ENCODE results near the gene FXN.
A peak's percentile ranks its signal among the peaks of the same experiment; 100 is the strongest.

Gene FXN

DNA sequence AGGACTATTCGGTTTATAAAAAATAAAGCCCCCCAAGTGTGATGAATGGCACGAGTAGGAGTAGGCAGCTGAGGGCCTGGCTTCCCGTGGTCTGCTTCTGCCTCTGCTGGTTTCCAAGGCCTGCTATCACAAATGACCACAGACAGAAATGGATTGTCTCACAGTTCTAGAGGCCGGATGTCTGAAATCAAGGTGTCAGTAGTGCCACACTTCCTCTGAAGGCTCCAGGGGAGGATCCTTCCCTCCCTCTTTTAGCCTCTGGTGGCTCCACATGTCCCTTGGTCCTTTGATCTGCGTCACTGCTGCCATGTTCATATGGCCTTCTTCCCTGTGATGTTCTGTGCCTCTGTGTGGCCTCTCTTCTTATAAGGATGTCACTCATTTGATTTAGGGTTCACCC is 36.7 kb upstream of the FXN start:
- in situ Hi-C loops (cut with MboI; ENCODE audit: low pct_unique_long_range_greater_than_20kb, low sequenced_read_pairs, unreplicated experiment) = loop anchor here (10.0 kb wide), 1 partner anchor 414 kb away; no protein-coding TSS in a partner anchor
- DNase-seq (ENCODE audit: low spot score) = no peak
- TF ChIP-seq, protein P1, sequence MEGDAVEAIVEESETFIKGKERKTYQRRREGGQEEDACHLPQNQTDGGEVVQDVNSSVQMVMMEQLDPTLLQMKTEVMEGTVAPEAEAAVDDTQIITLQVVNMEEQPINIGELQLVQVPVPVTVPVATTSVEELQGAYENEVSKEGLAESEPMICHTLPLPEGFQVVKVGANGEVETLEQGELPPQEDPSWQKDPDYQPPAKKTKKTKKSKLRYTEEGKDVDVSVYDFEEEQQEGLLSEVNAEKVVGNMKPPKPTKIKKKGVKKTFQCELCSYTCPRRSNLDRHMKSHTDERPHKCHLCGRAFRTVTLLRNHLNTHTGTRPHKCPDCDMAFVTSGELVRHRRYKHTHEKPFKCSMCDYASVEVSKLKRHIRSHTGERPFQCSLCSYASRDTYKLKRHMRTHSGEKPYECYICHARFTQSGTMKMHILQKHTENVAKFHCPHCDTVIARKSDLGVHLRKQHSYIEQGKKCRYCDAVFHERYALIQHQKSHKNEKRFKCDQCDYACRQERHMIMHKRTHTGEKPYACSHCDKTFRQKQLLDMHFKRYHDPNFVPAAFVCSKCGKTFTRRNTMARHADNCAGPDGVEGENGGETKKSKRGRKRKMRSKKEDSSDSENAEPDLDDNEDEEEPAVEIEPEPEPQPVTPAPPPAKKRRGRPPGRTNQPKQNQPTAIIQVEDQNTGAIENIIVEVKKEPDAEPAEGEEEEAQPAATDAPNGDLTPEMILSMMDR (IDR thresholded peaks at IDR 0.05; ENCODE audit: extremely low read depth, insufficient read depth, missing control alignments) = no peak

DNA sequence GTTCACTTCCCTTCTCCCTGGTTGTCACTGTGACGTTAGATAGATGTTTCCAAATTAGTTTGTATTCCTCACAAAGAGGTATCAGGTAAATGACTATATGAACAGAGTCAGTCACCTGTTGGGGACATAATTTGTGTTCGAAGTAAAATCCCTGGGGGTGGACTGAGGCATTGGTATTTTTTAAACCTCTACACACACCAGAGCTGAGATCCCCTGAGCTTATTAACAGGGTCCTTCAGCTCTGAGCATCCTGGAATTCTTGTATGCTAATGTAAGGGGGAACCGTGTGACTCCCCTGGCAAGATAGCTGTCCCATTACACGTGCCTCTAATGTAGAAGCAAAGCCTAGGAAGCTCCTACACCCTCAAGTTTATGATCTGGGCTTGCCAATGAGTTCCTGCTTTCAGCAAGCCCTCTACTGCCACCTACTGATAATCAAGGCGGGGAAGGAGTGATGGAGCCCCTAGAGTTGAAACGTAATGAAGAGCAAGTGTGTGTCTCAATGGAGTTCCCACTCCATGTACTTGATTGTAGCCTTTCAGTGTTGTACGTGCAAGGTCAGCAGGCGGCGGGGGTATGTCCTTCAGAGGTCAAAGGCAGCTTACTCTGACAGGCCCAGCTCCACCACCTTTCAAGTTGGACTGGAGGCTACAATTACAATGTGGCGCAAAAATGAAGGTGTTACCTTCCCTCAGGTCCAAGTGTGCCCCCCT is 36.0 kb upstream of the FXN start:
- DNase-seq (ENCODE audit: low spot score) = peak; percentile 75
- in situ Hi-C loops (cut with MboI; ENCODE audit: low pct_unique_long_range_greater_than_20kb, low sequenced_read_pairs, unreplicated experiment) = loop anchor here (10.0 to 25.0 kb wide), 2 partner anchors 287 to 415 kb away; partner anchors contain the start of gene PIP5K1B
- TF ChIP-seq, protein P1 (IDR thresholded peaks at IDR 0.05; ENCODE audit: extremely low read depth, insufficient read depth, missing control alignments) = peak; percentile 84

DNA sequence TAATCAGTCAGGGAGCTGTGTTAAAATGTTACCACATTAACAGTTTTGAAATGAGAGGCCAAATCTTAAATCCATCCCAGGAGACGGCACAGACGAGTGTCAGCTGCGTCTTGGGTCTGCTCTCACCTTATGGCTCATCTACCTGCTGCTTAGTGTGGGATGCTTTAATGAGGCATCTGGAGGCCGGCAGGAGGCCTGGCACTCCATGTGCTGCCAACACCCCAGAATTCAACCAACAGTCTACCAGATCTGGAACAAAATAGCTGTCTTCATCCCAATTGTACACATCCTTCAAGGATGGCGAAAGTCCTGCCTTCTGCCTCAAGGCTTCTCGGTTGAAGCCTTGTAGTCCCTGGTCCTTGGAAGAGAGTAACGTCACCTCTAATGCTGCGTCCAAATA is 33.6 kb upstream of the FXN start:
- in situ Hi-C loops (cut with MboI; ENCODE audit: low pct_unique_long_range_greater_than_20kb, low sequenced_read_pairs, unreplicated experiment) = loop anchor here (25.0 kb wide), 1 partner anchor 290 kb away; the partner anchor contains the start of gene PIP5K1B
- TF ChIP-seq, protein P1 (IDR thresholded peaks at IDR 0.05; ENCODE audit: extremely low read depth, insufficient read depth, missing control alignments) = no peak
- DNase-seq (ENCODE audit: low spot score) = no peak

DNA sequence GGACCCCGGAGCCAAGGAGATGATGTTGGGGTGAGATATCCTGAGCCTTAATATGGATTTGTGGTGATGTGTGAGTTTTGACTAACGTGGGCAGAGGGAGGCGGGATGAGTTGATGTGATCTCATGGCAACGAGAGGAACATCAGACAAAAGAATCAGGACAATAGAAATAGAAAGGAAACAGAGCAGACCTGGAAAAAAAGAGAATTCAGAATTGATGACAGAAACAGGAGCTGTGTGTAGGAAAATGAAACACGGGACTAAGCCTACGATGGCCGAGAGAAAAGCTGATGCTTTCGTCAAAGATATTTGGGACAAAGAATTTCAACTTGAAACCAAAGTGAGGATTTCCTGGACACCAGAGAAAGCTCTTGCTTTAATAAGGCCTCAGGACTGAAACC is 32.5 kb upstream of the FXN start:
- no peak for DNase-seq (ENCODE audit: low spot score)
- TF ChIP-seq, protein P1 (IDR thresholded peaks at IDR 0.05; ENCODE audit: extremely low read depth, insufficient read depth, missing control alignments) = no peak
- in situ Hi-C loops (cut with MboI; ENCODE audit: low pct_unique_long_range_greater_than_20kb, low sequenced_read_pairs, unreplicated experiment) = loop anchor here (25.0 kb wide), 1 partner anchor 291 kb away; the partner anchor contains the start of gene PIP5K1B

DNA sequence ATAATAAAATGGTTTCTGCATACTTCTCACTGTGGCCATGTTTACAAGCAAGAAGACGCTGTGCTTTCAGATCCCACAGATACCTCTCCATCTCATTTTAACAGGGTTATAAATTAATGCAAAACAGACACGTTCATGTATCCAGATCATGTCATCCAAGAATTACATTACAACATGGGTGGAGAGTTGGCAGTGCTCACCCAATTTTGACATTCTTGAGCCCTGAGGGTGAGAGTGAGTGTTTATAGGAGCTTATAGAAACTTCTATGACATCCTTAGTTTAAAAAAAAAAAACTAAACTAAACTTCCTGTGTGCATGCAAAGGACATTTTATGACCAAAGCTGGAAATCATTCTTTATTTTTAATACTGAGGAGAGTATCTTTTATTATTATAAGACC is 30.7 kb upstream of the FXN start:
- in situ Hi-C loops (cut with MboI; ENCODE audit: low pct_unique_long_range_greater_than_20kb, low sequenced_read_pairs, unreplicated experiment) = loop anchor here (25.0 kb wide), 1 partner anchor 293 kb away; the partner anchor contains the start of gene PIP5K1B
- TF ChIP-seq, protein P1 (IDR thresholded peaks at IDR 0.05; ENCODE audit: extremely low read depth, insufficient read depth, missing control alignments) = no peak
- DNase-seq (ENCODE audit: low spot score) = no peak

DNA sequence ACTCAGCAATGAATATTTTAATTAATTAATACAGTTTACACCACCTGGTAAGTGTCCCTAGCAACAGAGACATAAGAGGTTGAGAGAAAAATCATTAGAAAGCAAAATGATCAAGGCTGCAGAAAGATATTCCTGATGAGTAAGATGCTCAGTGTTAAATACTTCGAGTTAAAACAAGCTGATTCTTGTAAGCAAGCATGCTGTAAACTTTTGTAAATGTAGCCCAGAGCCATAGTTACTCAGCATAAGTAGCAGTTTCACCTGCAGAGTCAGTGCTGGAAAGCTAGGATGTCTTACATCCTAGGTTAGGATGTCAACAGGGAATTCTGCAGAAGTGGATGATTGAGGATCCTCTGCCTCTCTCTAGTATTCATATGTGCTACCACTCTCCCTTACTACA is 25.8 kb upstream of the FXN start:
- TF ChIP-seq, protein P1 (IDR thresholded peaks at IDR 0.05; ENCODE audit: extremely low read depth, insufficient read depth, missing control alignments) = no peak
- in situ Hi-C loops (cut with MboI; ENCODE audit: low pct_unique_long_range_greater_than_20kb, low sequenced_read_pairs, unreplicated experiment) = loop anchor here (25.0 kb wide), 1 partner anchor 297 kb away; the partner anchor contains the start of gene PIP5K1B
- DNase-seq (ENCODE audit: low spot score) = no peak
